HG02798 (cell line): Measurements from ENCODE around the gene ZNF574.

Source experiments
- ATAC-seq: cut with Tn5 transposase; IDR thresholded peaks from one replicate; pipeline ENCODE4 v1.9.1; 2021; ENCODE audit warnings: mild to moderate bottlenecking; ENCODE audit not compliant: unreplicated experiment, poor library complexity

Gene ZNF574

GRCh38 chr19:42122691-42123607 is 47.0 kb downstream of the ZNF574 start:
- no peak for ATAC-seq

- ATAC-seq: no peak
Observed at GRCh38 chr19:42123765-42124164, 47.8 kb downstream of the ZNF574 start.

GRCh38 chr19:42124386-42124901 is 48.5 kb downstream of the ZNF574 start:
- ATAC-seq: no peak

- ATAC-seq: no peak
Observed at GRCh38 chr19:42125536-42125935, 49.6 kb downstream of the ZNF574 start.

- no peak for ATAC-seq
Observed at GRCh38 chr19:42126574-42126973, 50.6 kb downstream of the ZNF574 start.

- peak; percentile 53 for ATAC-seq
Observed at GRCh38 chr19:42129399-42130253, 53.7 kb downstream of the ZNF574 start.

- ATAC-seq: no peak
Observed at GRCh38 chr19:42130254-42130573, 54.2 kb downstream of the ZNF574 start.
